Activated CD8-positive, alpha-beta T cell treated with anti-CD3 and anti-CD28 coated beads, Interleukin-2, amount 10 ng/mL, durations not matched to agents 7 days and 5 days (primary cell): Measurements from ENCODE around the gene IFNGR2. TPM values are rescaled to one million over a fixed set of nuclear protein-coding genes. Genes with fewer than 3 reads are reported as not detected.
"Not testable (repeated sequence)": the region's sequence is repeated elsewhere in the genome, so short reads cannot be mapped to it uniquely, and the experiment has no call there.

Source experiments
- ATAC-seq: fragments of 150-1000 bp; cut with Tn5 transposase; one replicate; pipeline ENCODE4 v1.10.0; 2021; ENCODE audit warnings: moderate library complexity
- CTCF ChIA-PET: fragments of 350-600 bp; sonication (Branson Sonifier 250); formaldehyde crosslinking; loops from one replicate; lab custom pipeline; 2021; ENCODE audit warnings: antibody characterized with exemption; lab: Charles Lee
- POLR2A ChIA-PET: fragments of 350-600 bp; sonication (Branson Sonifier 250); formaldehyde crosslinking; loops from one replicate; lab custom pipeline; 2021; ENCODE audit warnings: antibody characterized with exemption; lab: Charles Lee
- DNase-seq: peaks from one replicate; pipeline ENCODE4 v3.0.0-alpha.2; 2020
- H3K27ac Mint-ChIP-seq: one replicate; pipeline ENCODE4 v1.8.0; 2021; ENCODE audit warnings: mild to moderate bottlenecking, mixed read lengths
- H3K27me3 Mint-ChIP-seq: one replicate; pipeline ENCODE4 v1.8.0; 2021; ENCODE audit warnings: low read depth, mixed read lengths
- H3K36me3 Mint-ChIP-seq: one replicate; pipeline ENCODE4 v1.8.0; 2021; ENCODE audit warnings: low read depth, mixed read lengths
- H3K4me1 Mint-ChIP-seq: one replicate; pipeline ENCODE4 v1.8.0; 2021; ENCODE audit warnings: low read depth, mixed read lengths
- H3K4me3 Mint-ChIP-seq: one replicate; pipeline ENCODE4 v1.8.0; 2021; ENCODE audit warnings: mild to moderate bottlenecking, mixed read lengths
- H3K9me3 Mint-ChIP-seq: one replicate; pipeline ENCODE4 v1.8.0; 2022; ENCODE audit warnings: mixed read lengths; ENCODE audit not compliant: insufficient read depth
- total RNA-seq, 2 experiments: library from RNA; stranded (reverse); gene quantifications; one replicate each; pipeline ENCODE4 v1.2.3, GENCODE V29; 2021

The IFNGR2 gene
- total RNA-seq, 2 experiments from 2014 or later = 6.5 to 8.2 TPM

DNA sequence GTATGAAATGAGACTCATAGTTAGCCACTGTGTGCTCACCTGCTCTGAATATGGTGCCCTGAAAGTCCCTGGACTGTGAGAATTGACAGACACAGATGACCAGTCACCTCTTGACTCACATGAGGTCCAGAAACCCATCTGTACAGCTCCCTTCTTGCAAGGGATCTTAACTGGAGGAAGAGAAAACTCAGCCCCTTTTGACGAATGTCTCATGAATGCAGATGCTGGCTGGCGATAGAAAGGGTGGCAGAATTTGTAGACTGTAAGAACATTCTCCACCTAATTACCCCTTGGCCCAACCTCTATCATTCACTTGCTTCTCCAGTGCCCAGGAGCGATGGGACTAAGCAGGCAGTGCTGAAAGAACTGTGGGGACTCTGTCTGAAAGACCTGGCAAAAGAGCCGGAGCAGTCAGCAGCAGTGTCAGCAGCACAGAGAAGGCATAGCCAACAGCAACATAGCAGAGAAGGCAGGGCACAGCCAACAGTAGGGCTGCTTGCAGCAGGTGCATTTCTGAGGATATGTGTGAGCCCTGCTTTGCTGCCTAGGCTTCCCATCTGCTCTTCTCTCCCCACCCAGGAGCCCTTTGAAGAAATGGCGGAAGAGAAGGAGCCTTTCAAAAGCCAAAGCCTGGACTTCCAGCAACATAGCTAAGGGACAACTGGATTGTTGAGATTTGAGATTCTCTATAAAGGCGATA, 25.8 kb upstream of the IFNGR2 start:
- ChIA-PET CTCF (interaction anchor here (0.6 to 5.3 kb wide), 7 partner anchors 16 to 180 kb away, joined by 3 to 33 read pairs (median 3); partner anchors contain the start of gene IFNAR1), POLR2A (interaction anchor here (1.0 kb wide), 1 partner anchor 24 kb away, joined by 3 read pairs; no protein-coding TSS in a partner anchor)
- H3K4me3 Mint-ChIP-seq = no peak overlapping the region
- DNase-seq = no peak
- no peaks in the 10 kb centered on the region for H3K9me3 Mint-ChIP-seq
- H3K27ac Mint-ChIP-seq = no peak overlapping the region
- no peaks in the 10 kb centered on the region for H3K36me3 Mint-ChIP-seq
- no peak for ATAC-seq
- H3K4me1 Mint-ChIP-seq = peaks cover 53% of the 10 kb centered on the region
- peaks cover 19% of the 10 kb centered on the region for H3K27me3 Mint-ChIP-seq

DNA sequence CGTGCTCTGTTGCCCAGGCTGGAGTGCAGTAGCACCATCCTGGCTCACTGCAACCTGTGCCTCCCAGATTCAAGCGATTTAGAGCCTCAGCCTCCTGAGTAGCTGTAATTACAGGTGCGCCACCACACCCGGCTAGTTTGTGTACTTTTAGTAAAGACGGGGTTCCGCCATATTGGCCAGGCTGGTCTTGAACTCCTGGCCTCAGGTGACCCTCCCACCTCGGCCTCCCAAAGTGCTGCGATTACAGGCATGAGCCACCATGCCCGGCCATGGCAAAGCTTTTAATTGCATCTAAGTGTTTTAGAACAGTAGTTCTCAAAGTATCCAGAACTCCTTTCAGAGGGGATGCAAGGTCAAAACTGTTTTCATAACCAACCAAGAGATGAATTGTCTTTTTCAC, 25.1 kb upstream of the IFNGR2 start:
- no peak for DNase-seq
- CTCF ChIA-PET = interaction anchor here (0.6 to 5.3 kb wide), 7 partner anchors 16 to 181 kb away, joined by 3 to 33 read pairs (median 3); partner anchors contain the start of gene IFNAR1
- Mint-ChIP-seq H3K27me3 (peaks cover 19% of the 10 kb centered on the region), H3K27ac (no peak overlapping the region), H3K36me3 (no peaks in the 10 kb centered on the region), H3K4me3 (no peak overlapping the region), H3K4me1 (peaks cover 60% of the 10 kb centered on the region), H3K9me3 (no peaks in the 10 kb centered on the region)
- no peak for ATAC-seq
- POLR2A ChIA-PET = interaction anchor here (1.0 kb wide), 1 partner anchor 24 kb away, joined by 3 read pairs; no protein-coding TSS in a partner anchor

DNA sequence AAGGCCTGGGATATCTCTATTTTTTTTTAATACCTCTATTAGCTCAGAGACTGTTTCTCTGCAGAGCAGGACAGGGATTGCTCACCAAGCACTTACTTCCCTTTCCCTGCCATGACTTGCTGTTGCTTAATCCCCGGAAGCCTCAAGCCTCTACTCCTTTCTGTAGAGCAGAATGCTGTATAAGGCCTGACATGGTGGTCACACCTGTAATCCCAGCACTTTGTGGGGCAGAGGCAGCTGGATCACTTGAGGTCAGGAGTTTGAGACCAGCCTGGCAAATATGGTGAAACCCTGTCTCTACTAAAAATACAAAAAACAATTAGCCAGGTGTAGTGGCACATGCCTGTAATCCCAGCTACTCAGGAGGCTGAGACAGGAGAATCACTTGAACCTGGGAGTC, 23.3 kb upstream of the IFNGR2 start:
- H3K9me3 Mint-ChIP-seq, ATAC-seq, H3K4me3 Mint-ChIP-seq, DNase-seq, H3K36me3 Mint-ChIP-seq: not testable (repeated sequence)
- H3K27me3 Mint-ChIP-seq = peaks cover 19% of the 10 kb centered on the region
- ChIA-PET POLR2A (interaction anchor here (0.7 to 1.1 kb wide), 2 partner anchors 18 to 140 kb away, joined by 3 read pairs; no protein-coding TSS in a partner anchor), CTCF (interaction anchor here (0.7 to 5.3 kb wide), 10 partner anchors 11 to 183 kb away, joined by 3 to 33 read pairs (median 4); partner anchors contain the start of gene IFNAR1)
- H3K27ac Mint-ChIP-seq = peak overlapping the region; percentile 81
- peaks cover 69% of the 10 kb centered on the region for H3K4me1 Mint-ChIP-seq

DNA sequence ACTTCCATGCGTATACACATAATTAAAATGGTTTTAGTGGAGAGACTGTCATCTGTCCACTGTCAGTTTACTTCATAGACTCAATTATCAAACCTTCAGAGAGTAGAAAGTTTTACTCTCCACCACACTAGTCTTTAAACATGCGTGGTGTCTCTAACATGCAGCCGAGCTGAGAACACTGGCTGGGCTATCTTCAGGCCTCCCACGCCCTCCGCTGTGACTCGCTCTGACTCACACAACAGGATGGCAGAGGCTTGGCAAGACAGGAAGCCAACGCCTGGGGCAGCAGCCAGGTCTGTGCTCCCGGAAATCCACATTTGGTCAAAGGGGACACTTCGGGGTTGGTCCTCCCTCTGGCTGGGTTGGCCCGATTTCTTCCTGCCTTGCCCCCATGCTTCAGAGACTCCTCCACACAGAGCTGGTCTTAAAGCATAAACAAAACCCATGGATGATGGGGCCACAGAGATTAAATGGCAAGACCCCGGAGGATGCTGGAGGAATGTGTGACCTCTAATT, 22.7 kb upstream of the IFNGR2 start:
- peaks cover 69% of the 10 kb centered on the region for H3K4me1 Mint-ChIP-seq
- peak overlapping the region; percentile 81 for H3K27ac Mint-ChIP-seq
- peak overlapping the region; percentile 6 for H3K4me3 Mint-ChIP-seq
- ChIA-PET POLR2A (interaction anchor here (1.1 kb wide), 2 partner anchors 140 to 142 kb away, joined by 3 to 4 read pairs; no protein-coding TSS in a partner anchor), CTCF (interaction anchor here (0.9 to 5.3 kb wide), 9 partner anchors 12 to 184 kb away, joined by 3 to 33 read pairs (median 4); partner anchors contain the start of genes IFNAR1 and TMEM50B)
- no peaks in the 10 kb centered on the region for H3K9me3 Mint-ChIP-seq
- peak; percentile 79 for ATAC-seq
- H3K27me3 Mint-ChIP-seq = peaks cover 23% of the 10 kb centered on the region
- DNase-seq = peak; percentile 89
- no peaks in the 10 kb centered on the region for H3K36me3 Mint-ChIP-seq

DNA sequence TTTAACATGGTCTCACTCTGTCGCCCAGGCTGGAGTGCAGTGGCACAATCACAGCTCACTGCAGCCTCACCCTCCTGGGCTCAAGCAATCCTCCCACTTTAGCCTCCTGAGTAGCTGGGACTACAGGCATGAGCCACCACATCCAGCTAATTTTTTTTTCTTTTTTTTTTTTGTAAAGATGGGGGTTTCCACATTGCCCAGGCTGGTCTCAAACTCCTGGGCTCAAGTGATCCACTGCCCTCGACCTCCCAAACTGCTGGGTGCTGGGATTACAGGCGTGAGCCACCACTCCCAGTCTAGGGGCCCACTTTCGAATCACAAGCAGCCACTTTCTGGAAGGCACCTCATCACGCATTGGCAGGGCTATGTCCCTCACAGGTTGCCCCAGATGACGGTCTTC, 21.8 kb upstream of the IFNGR2 start:
- DNase-seq, H3K9me3 Mint-ChIP-seq, H3K36me3 Mint-ChIP-seq, ATAC-seq, H3K4me3 Mint-ChIP-seq: not testable (repeated sequence)
- peaks cover 74% of the 10 kb centered on the region for H3K4me1 Mint-ChIP-seq
- POLR2A ChIA-PET = interaction anchor here (1.1 kb wide), 1 partner anchor 143 kb away, joined by 4 read pairs; no protein-coding TSS in a partner anchor
- H3K27me3 Mint-ChIP-seq = peaks cover 30% of the 10 kb centered on the region
- CTCF ChIA-PET = interaction anchor here (1.2 to 5.3 kb wide), 4 partner anchors 20 to 185 kb away, joined by 4 to 33 read pairs (median 7); no protein-coding TSS in a partner anchor
- H3K27ac Mint-ChIP-seq = peak overlapping the region; percentile 81

DNA sequence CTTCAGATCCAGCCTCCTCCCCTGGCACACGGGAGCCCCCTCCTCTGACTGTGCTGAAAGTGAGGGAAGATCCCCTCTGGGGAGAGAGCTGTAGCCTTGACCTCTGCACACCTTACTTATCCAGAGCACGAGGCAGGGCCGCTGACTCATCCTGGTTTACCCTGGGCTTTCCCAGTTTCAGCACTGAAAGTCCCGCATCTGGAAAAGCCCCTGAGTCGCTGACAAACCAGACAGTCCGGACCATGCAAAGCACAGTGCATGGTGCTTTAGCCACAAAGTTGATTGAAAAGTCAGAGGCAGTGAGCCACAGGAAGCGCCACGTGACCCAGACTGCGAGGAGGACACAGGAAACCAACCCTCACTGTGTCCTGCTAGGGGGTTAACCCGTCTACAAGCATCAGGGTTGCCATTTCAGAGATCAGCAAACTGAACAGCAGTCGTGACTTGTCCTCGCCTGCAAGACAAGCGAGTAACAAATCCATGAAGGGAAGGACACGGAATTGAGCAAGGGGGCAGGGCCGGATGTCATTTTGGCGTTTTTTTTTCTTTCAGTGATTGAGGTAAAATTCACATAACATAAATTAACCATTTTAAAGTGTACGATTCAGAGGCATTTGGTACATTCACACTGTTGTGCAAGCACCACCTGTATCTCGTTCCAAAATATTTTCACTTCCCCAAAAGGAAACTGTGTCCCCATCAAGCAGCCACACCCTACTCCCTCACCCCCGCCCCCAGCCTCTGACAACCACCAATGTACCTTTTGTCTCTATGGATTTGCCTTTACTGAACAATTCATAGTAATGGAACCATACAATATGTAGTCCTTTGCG, 19.9 kb upstream of the IFNGR2 start:
- CTCF ChIA-PET = interaction anchor here (3.1 kb wide), 1 partner anchor 186 kb away, joined by 12 read pairs; no protein-coding TSS in a partner anchor
- peak; percentile 51 for ATAC-seq
- peaks cover 70% of the 10 kb centered on the region for H3K4me1 Mint-ChIP-seq

DNA sequence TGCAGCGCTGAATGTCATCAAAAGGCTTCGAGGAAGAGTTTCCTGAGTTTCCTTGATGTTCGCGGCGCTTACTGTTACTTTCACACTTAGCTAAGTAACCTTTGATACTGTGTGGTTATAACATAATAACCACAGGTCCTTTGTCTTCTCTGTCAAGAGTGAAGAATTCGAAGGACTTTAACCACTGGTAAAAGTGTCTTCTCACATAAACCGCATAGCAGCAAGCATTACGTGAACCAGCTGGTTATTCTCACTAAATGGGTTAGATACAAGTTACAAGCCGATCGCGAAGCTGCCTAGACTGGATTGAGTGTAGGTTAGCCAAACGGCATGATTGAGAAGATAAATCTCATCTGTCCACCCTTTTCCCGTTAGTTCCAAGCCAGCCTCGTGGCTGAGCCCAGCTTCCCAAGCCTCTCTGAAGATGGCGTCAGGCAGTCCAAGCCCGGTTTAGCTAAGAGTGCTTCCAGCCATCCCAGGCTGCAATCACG, 18.3 kb upstream of the IFNGR2 start:
- peak overlapping the region; percentile 69 for H3K27ac Mint-ChIP-seq
- H3K36me3 Mint-ChIP-seq = no peaks in the 10 kb centered on the region

More for the DNA sequence above, 19.9 kb upstream of the IFNGR2 start:
- H3K27ac Mint-ChIP-seq = peak overlapping the region; percentile 90
- H3K27me3 Mint-ChIP-seq = peaks cover 25% of the 10 kb centered on the region
- H3K4me3 Mint-ChIP-seq = peak overlapping the region; percentile 72
- peak; percentile 86 for DNase-seq
- H3K36me3 Mint-ChIP-seq = no peaks in the 10 kb centered on the region
- H3K9me3 Mint-ChIP-seq = no peaks in the 10 kb centered on the region
- POLR2A ChIA-PET = no interaction called here

DNA sequence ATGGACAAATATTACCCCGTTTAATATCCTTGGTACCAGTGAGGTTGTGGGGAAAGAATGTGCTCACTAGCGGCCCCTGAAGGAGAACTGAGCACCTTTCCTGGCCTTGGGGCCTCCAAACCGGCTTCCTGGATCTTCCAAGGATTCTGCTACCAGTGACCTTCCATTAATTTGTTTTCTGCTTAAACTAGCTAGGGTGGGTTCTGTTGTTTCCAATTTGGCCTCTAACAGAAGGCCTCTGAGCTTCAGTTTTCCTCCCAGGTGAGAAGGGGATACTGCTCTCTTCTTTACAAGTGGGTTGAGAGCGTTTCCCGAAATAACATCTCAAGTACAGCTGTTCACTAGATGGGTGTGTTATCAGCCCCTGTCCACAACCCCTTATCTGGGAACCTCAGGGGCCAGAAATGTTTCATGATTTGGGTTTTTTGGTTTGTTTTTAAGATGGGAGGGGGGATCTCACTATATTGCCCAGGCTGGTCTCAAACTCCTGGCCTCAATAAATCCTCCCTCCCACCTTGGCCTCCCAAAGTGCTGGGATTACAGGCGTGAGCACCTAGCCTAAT, 16.9 kb upstream of the IFNGR2 start:
- ChIA-PET POLR2A (interaction anchor here (1.5 kb wide), 1 partner anchor 9 kb away, joined by 4 read pairs; no protein-coding TSS in a partner anchor), CTCF (interaction anchor here (0.8 to 3.5 kb wide), 3 partner anchors 13 to 62 kb away, joined by 3 to 36 read pairs (median 3); partner anchors contain the start of gene IFNAR1)
- H3K4me3 Mint-ChIP-seq = no peak overlapping the region
- H3K27me3 Mint-ChIP-seq = peaks cover 30% of the 10 kb centered on the region
- no peaks in the 10 kb centered on the region for H3K36me3 Mint-ChIP-seq
- no peaks in the 10 kb centered on the region for H3K9me3 Mint-ChIP-seq
- peaks cover 47% of the 10 kb centered on the region for H3K4me1 Mint-ChIP-seq
- ATAC-seq (no peak), DNase-seq (no peak)
- no peak overlapping the region for H3K27ac Mint-ChIP-seq

More for the DNA sequence above, 18.3 kb upstream of the IFNGR2 start:
- Mint-ChIP-seq H3K4me1 (peaks cover 61% of the 10 kb centered on the region), H3K4me3 (peak overlapping the region; percentile 55), H3K9me3 (no peaks in the 10 kb centered on the region), H3K27me3 (peaks cover 28% of the 10 kb centered on the region)
- POLR2A ChIA-PET = interaction anchor here (0.6 to 1.5 kb wide), 6 partner anchors 9 to 158 kb away, joined by 3 to 5 read pairs (median 4); partner anchors contain the start of genes IFNAR1, IL10RB and SON
- DNase-seq (peak; percentile 63), ATAC-seq (peak; percentile 59)
- CTCF ChIA-PET = interaction anchor here (0.9 to 3.5 kb wide), 7 partner anchors 9 to 188 kb away, joined by 3 to 36 read pairs (median 6); partner anchors contain the start of gene IFNAR1

DNA sequence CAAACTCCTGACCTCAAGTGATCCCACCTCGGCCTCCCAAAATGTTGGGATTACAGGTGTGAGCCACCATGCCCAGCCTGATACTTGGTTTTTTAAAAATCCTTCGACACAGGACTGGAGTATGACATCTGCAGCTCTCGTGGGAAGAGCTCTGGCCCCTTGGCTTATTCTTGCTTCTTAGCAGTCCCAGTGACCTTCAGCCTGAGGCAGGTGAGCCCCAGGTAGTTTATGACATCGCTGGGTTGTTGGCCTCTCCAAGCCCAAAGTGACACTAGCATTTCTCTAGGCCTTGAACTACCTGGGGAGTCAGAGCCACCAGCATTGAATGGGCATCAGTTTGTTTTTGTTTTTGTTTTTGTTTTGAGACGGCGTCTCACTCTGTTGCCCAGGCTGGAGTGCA, 15.9 kb upstream of the IFNGR2 start:
- Mint-ChIP-seq H3K27ac (no peak overlapping the region), H3K9me3 (no peaks in the 10 kb centered on the region), H3K36me3 (no peaks in the 10 kb centered on the region), H3K4me3 (no peak overlapping the region), H3K4me1 (peaks cover 37% of the 10 kb centered on the region), H3K27me3 (peaks cover 36% of the 10 kb centered on the region)
- DNase-seq (no peak), ATAC-seq (no peak)
- ChIA-PET CTCF (interaction anchor here (2.0 to 3.5 kb wide), 2 partner anchors 26 kb away, joined by 9 to 36 read pairs; no protein-coding TSS in a partner anchor), POLR2A (interaction anchor here (1.5 kb wide), 1 partner anchor 8 kb away, joined by 4 read pairs; no protein-coding TSS in a partner anchor)

DNA sequence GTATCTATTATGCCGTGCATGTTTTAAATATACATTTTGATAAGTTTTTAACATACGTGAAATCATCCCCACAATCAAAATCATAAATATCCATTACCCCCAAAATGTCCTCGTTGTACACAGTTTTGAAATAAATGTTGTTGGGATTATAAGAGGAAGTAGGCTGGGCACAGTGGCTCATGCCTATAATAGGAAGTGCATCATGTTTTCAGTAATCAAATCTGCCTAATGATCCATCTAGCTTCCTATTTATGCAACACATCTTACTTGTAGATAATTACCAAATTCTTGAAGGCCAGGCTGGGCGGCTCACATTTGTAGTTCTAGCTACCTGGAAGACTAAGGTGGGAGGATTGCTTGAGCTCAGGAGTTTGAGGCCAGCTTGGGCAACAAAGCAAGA, 15.0 kb upstream of the IFNGR2 start:
- no peak for ATAC-seq
- Mint-ChIP-seq H3K4me1 (peaks cover 28% of the 10 kb centered on the region), H3K4me3 (no peak overlapping the region), H3K27ac (no peak overlapping the region), H3K27me3 (peaks cover 41% of the 10 kb centered on the region), H3K36me3 (no peaks in the 10 kb centered on the region), H3K9me3 (no peaks in the 10 kb centered on the region)
- DNase-seq = no peak
- ChIA-PET CTCF (interaction anchor here (2.0 kb wide), 1 partner anchor 27 kb away, joined by 9 read pairs; no protein-coding TSS in a partner anchor), POLR2A (no interaction called here)
